SK-N-SH treated with all-trans-retinoic acid at 6 μM for 48 hours (cell line): ENCODE data around the gene RAB14.

Experiments
- ATAC-seq: fragments of 200-7000 bp; cut with Tn5 transposase; 3 replicates; pipeline ENCODE4 v1.9.1; 2020; ENCODE audit warnings: mild to moderate bottlenecking, moderate library complexity
- ARNTL ChIP-seq: fragments of 450-650 bp; formaldehyde crosslinking; IDR thresholded peaks from 2 replicates; pipeline ENCODE4 v1.5.0; 2020; ENCODE audit warnings: low read depth, mild to moderate bottlenecking, moderate library complexity, borderline replicate concordance
- BACH2 ChIP-seq: fragments of 250-450 bp; sonication (Bioruptor Pico); IDR thresholded peaks from 2 replicates; pipeline ENCODE4 v1.9.0; 2021; ENCODE audit warnings: mild to moderate bottlenecking, borderline replicate concordance
- CREB5 ChIP-seq: fragments of 250-450 bp; sonication (Bioruptor Pico); IDR thresholded peaks from 2 replicates; pipeline ENCODE4 v1.5.1; 2020; ENCODE audit warnings: low read depth, mild to moderate bottlenecking, moderate library complexity
- CSDC2 ChIP-seq: fragments of 250-450 bp; sonication (Bioruptor Pico); IDR thresholded peaks from 2 replicates; pipeline ENCODE4 v1.5.0; 2020; ENCODE audit warnings: mild to moderate bottlenecking, moderate library complexity
- CSRNP3 ChIP-seq: fragments of 250-450 bp; sonication (Bioruptor Pico); IDR thresholded peaks from 2 replicates; pipeline ENCODE4 v1.5.1; 2021; ENCODE audit warnings: mild to moderate bottlenecking, moderate library complexity
- ESRRG ChIP-seq: fragments of 250-450 bp; sonication (Bioruptor Pico); IDR thresholded peaks from 2 replicates; pipeline ENCODE4 v1.6.1; 2021; ENCODE audit warnings: mild to moderate bottlenecking
- GLIS3 ChIP-seq: fragments of 250-450 bp; sonication (Bioruptor Pico); IDR thresholded peaks from 2 replicates; pipeline ENCODE4 v1.5.0; 2020; ENCODE audit warnings: mild to moderate bottlenecking, moderate library complexity
- ISL1 ChIP-seq: fragments of 250-450 bp; sonication (Bioruptor Pico); IDR thresholded peaks from 2 replicates; pipeline ENCODE4 v2.1.2; 2022; ENCODE audit warnings: mild to moderate bottlenecking, moderate library complexity
- OSR1 ChIP-seq: fragments of 250-450 bp; sonication (Bioruptor Pico); IDR thresholded peaks from 2 replicates; pipeline ENCODE4 v1.8.0; 2022; ENCODE audit warnings: moderate library complexity, mild to moderate bottlenecking, inconsistent platforms
- PATZ1 ChIP-seq: fragments of 250-450 bp; sonication (Bioruptor Pico); IDR thresholded peaks from 2 replicates; pipeline ENCODE4 v1.8.0; 2020; ENCODE audit warnings: mild to moderate bottlenecking, moderate library complexity, borderline replicate concordance
- POU6F1 ChIP-seq: fragments of 250-450 bp; sonication (Bioruptor Pico); IDR thresholded peaks from 2 replicates; pipeline ENCODE4 v1.8.0; 2021; ENCODE audit warnings: low read depth, mild to moderate bottlenecking, moderate library complexity, borderline replicate concordance
- PPARA ChIP-seq: fragments of 250-450 bp; sonication (Bioruptor Pico); IDR thresholded peaks from 2 replicates; pipeline ENCODE4 v1.5.0; 2020; ENCODE audit warnings: mild to moderate bottlenecking, borderline replicate concordance
- RARB ChIP-seq: fragments of 250-450 bp; sonication (Bioruptor Pico); IDR thresholded peaks from 2 replicates; pipeline ENCODE4 v1.8.0; 2021; ENCODE audit warnings: mild to moderate bottlenecking, moderate library complexity
- SNAI2 ChIP-seq: fragments of 250-450 bp; sonication (Bioruptor Pico); IDR thresholded peaks from 2 replicates; pipeline ENCODE4 v1.5.0; 2020; ENCODE audit warnings: mild to moderate bottlenecking, moderate library complexity
- TCF4 ChIP-seq: fragments of 250-450 bp; sonication (Bioruptor Pico); IDR thresholded peaks from 2 replicates; pipeline ENCODE4 v1.8.0; 2021; ENCODE audit warnings: mild to moderate bottlenecking, moderate library complexity, borderline replicate concordance
- TOX ChIP-seq: fragments of 250-450 bp; sonication (Bioruptor Pico); IDR thresholded peaks from 2 replicates; pipeline ENCODE4 v1.8.0; 2021; ENCODE audit warnings: mild to moderate bottlenecking, moderate library complexity, borderline replicate concordance
- TSHZ2 ChIP-seq: fragments of 250-450 bp; sonication (Bioruptor Pico); IDR thresholded peaks from 2 replicates; pipeline ENCODE4 v1.5.0; 2020; ENCODE audit warnings: mild to moderate bottlenecking, moderate library complexity
- ZC3H10 ChIP-seq: fragments of 250-450 bp; sonication (Bioruptor Pico); IDR thresholded peaks from 2 replicates; pipeline ENCODE4 v1.5.1; 2021; ENCODE audit warnings: mild to moderate bottlenecking, moderate library complexity
- ZFP3 ChIP-seq: fragments of 250-450 bp; sonication (Bioruptor Pico); IDR thresholded peaks from 2 replicates; pipeline ENCODE4 v1.5.0; 2020; ENCODE audit warnings: mild to moderate bottlenecking, moderate library complexity
- ZFP30 ChIP-seq: fragments of 450-650 bp; formaldehyde crosslinking; IDR thresholded peaks from 2 replicates; pipeline ENCODE4 v1.5.0; 2022; ENCODE audit warnings: mild to moderate bottlenecking, moderate library complexity
- ZNF565 ChIP-seq: fragments of 450-650 bp; formaldehyde crosslinking; conservative IDR thresholded peaks from 2 replicates; pipeline ENCODE4 v1.5.0; 2020; ENCODE audit warnings: low read depth, mild to moderate bottlenecking, moderate library complexity
- ZNF70 ChIP-seq: fragments of 450-650 bp; formaldehyde crosslinking; IDR thresholded peaks from 2 replicates; pipeline ENCODE4 v1.5.0; 2020; ENCODE audit warnings: mild to moderate bottlenecking, moderate library complexity
- ZNF8 ChIP-seq: fragments of 450-650 bp; formaldehyde crosslinking; IDR thresholded peaks from 2 replicates; pipeline ENCODE4 v1.5.0; 2020; ENCODE audit warnings: mild to moderate bottlenecking, moderate library complexity

The RAB14 gene

GRCh38 chr9:121183666-121184423, 17.8 kb downstream of the RAB14 start:
- no peak for ATAC-seq
- TF ChIP-seq TOX (CRISPR knock-in tag) (no peak), RARB (CRISPR knock-in tag) (no peak), BACH2 (CRISPR knock-in tag) (no peak), ZNF70 (no peak), GLIS3 (no peak), ZNF565 (no peak), ZNF8 (CRISPR knock-in tag) (no peak), ISL1 (CRISPR knock-in tag) (no peak), OSR1 (no peak), ZC3H10 (CRISPR knock-in tag) (no peak), TSHZ2 (no peak), ESRRG (no peak), POU6F1 (CRISPR knock-in tag) (no peak), CSDC2 (CRISPR knock-in tag) (no peak), PPARA (CRISPR knock-in tag) (no peak), SNAI2 (CRISPR knock-in tag) (no peak), ZFP3 (no peak), TCF4 (CRISPR knock-in tag) (no peak), PATZ1 (CRISPR knock-in tag) (no peak), ARNTL (CRISPR knock-in tag) (no peak)

- ATAC-seq: no peak
- TF ChIP-seq ISL1 (CRISPR knock-in tag) (no peak), ARNTL (CRISPR knock-in tag) (no peak), ESRRG (no peak), GLIS3 (no peak), PATZ1 (CRISPR knock-in tag) (no peak), RARB (CRISPR knock-in tag) (no peak), ZNF8 (CRISPR knock-in tag) (no peak), TCF4 (CRISPR knock-in tag) (no peak), BACH2 (CRISPR knock-in tag) (no peak)
Measured at GRCh38 chr9:121182989-121183388, 18.7 kb downstream of the RAB14 start.

- no peak for ATAC-seq
- TF ChIP-seq ZNF70 (no peak), TCF4 (CRISPR knock-in tag) (no peak), ZNF8 (CRISPR knock-in tag) (no peak), ZFP30 (CRISPR knock-in tag) (no peak), GLIS3 (no peak), SNAI2 (CRISPR knock-in tag) (no peak), BACH2 (CRISPR knock-in tag) (no peak), ZNF565 (no peak), POU6F1 (CRISPR knock-in tag) (no peak), CREB5 (CRISPR knock-in tag) (no peak), CSRNP3 (CRISPR knock-in tag) (no peak)
Measured at GRCh38 chr9:121182101-121182836, 19.4 kb downstream of the RAB14 start.
